K562 (cell line): ENCODE data around the gene SCLT1.

Experiments
- FOXM1 ChIP-seq, 2 experiments: fragments of 450-650 bp in 1 of 2; sonication (generic) in 1 of 2; formaldehyde crosslinking in 1 of 2; IDR thresholded peaks; 2 replicates each; pipeline versions ENCODE4 v1.6.1 to v1.9.0; 2017 to 2022; ENCODE audit warnings: low read depth in 2 of 2, mild to moderate bottlenecking in 2 of 2, missing genetic modification reagents in 1 of 2, moderate library complexity in 1 of 2
- PHB ChIP-seq: fragments of 250-450 bp; sonication (Bioruptor Pico); IDR thresholded peaks from 2 replicates; pipeline ENCODE4 v1.5.0; 2021
- POLR2AphosphoS5 ChIP-seq: IDR thresholded peaks from 2 replicates; pipeline ENCODE4 v1.6.1; 2011; ENCODE audit warnings: mild to moderate bottlenecking, low read depth, low read length, moderate library complexity; ENCODE audit not compliant: control insufficient read depth, insufficient read depth
- RCOR1 ChIP-seq, 2 experiments: IDR thresholded peaks; 2 replicates each; pipeline ENCODE4 v1.6.1; 2012; ENCODE audit warnings: low read depth in 2 of 2, low read length in 2 of 2, borderline replicate concordance in 1 of 2, improper control_type of control experiment in 1 of 2
- TEAD4 ChIP-seq, 2 experiments: sonication (generic) in 1 of 2; formaldehyde crosslinking in 1 of 2; IDR thresholded peaks; 2 replicates each; pipeline versions ENCODE4 v1.6.1 to v1.8.0; 2012 to 2022; ENCODE audit warnings: borderline replicate concordance in 1 of 2, inconsistent platforms in 1 of 2, low read length in 1 of 2, mild to moderate bottlenecking in 1 of 2, missing genetic modification reagents in 1 of 2
- XRCC4 ChIP-seq: IDR thresholded peaks from one replicate; pipeline ENCODE4 v1.6.1; 2011; ENCODE audit not compliant: insufficient read depth, insufficient read length; ENCODE audit errors: extremely low read depth
- TF ChIP-seq, protein P1 (sequence below): fragments of 450-650 bp; IDR thresholded peaks from 2 replicates; pipeline ENCODE4 v1.6.1; 2017; ENCODE audit warnings: antibody characterized with exemption, mild to moderate bottlenecking
- TF ChIP-seq, protein P2 (sequence below): fragments of 250-450 bp; sonication (Bioruptor Pico); IDR thresholded peaks from 2 replicates; pipeline ENCODE4 v1.5.0; 2021

DNA sequence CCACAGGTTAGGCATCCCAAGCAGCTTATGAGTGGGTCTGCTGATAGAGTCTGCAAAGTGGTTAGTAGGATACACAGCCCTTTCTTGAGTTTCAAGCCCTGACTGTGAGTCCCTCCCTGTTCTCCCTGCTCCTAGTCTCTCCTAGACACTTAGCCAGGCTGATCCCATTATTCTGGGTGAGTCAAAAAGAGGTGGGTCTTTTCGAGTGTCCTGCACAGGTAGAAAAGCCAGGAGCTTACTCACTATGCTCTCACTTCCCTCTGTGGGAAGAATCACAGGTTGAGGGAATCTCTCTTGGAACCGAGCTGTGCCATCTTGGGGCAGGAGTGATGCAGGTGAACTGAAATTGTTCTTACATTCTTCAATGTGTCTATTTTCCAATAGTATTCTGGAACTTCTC is 29.7 kb downstream of the SCLT1 start:
- TF ChIP-seq RCOR1 (IDR thresholded peaks at IDR 0.05; ENCODE audit: borderline replicate concordance in 1 of 2, low read depth in 2 of 2, low read length in 2 of 2) (no peak), FOXM1 (IDR thresholded peaks at IDR 0.05; ENCODE audit: low read depth) (no peak), FOXM1 (CRISPR knock-in tag; IDR thresholded peaks at IDR 0.05; ENCODE audit: low read depth) (no peak), POLR2AphosphoS5 (no peak), PHB (CRISPR knock-in tag) (no peak), XRCC4 (no peak), TEAD4 (IDR thresholded peaks at IDR 0.05; ENCODE audit: low read length) (no peak), TEAD4 (CRISPR knock-in tag; IDR thresholded peaks at IDR 0.05; ENCODE audit: borderline replicate concordance) (no peak)
- TF ChIP-seq, protein P1, sequence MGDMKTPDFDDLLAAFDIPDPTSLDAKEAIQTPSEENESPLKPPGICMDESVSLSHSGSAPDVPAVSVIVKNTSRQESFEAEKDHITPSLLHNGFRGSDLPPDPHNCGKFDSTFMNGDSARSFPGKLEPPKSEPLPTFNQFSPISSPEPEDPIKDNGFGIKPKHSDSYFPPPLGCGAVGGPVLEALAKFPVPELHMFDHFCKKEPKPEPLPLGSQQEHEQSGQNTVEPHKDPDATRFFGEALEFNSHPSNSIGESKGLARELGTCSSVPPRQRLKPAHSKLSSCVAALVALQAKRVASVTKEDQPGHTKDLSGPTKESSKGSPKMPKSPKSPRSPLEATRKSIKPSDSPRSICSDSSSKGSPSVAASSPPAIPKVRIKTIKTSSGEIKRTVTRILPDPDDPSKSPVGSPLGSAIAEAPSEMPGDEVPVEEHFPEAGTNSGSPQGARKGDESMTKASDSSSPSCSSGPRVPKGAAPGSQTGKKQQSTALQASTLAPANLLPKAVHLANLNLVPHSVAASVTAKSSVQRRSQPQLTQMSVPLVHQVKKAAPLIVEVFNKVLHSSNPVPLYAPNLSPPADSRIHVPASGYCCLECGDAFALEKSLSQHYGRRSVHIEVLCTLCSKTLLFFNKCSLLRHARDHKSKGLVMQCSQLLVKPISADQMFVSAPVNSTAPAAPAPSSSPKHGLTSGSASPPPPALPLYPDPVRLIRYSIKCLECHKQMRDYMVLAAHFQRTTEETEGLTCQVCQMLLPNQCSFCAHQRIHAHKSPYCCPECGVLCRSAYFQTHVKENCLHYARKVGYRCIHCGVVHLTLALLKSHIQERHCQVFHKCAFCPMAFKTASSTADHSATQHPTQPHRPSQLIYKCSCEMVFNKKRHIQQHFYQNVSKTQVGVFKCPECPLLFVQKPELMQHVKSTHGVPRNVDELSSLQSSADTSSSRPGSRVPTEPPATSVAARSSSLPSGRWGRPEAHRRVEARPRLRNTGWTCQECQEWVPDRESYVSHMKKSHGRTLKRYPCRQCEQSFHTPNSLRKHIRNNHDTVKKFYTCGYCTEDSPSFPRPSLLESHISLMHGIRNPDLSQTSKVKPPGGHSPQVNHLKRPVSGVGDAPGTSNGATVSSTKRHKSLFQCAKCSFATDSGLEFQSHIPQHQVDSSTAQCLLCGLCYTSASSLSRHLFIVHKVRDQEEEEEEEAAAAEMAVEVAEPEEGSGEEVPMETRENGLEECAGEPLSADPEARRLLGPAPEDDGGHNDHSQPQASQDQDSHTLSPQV = no peak
- TF ChIP-seq, protein P2, sequence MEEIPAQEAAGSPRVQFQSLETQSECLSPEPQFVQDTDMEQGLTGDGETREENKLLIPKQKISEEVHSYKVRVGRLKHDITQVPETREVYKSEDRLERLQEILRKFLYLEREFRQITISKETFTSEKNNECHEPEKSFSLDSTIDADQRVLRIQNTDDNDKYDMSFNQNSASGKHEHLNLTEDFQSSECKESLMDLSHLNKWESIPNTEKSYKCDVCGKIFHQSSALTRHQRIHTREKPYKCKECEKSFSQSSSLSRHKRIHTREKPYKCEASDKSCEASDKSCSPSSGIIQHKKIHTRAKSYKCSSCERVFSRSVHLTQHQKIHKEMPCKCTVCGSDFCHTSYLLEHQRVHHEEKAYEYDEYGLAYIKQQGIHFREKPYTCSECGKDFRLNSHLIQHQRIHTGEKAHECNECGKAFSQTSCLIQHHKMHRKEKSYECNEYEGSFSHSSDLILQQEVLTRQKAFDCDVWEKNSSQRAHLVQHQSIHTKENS = no peak
